ENCODE data around the gene ZNF862.

The ZNF862 gene

DNA sequence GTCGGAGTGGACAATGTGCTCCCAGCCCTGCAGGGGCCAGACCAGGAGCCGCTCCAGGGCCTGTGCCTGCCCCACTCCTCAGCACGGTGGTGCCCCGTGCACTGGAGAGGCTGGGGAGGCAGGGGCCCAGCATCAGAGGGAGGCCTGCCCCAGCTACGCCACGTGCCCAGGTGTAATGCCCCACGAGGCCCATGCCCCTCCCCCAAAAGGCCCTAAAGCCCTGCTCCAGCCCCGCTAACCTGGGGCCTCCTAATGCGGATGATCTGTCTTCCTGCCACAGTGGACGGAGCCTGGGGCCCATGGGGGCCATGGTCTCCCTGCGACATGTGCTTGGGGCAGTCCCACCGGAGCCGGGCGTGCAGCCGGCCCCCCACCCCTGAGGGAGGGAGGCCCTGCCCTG is 23.7 kb upstream of the ZNF862 start:
- no peak overlapping the region for H2BK12ac ChIP-seq (ENCODE audit: low read length)
- H3K27ac ChIP-seq (replicated peaks; ENCODE audit: low read length): no peak overlapping the region
- peak overlapping the region; percentile 80 for H3K18ac ChIP-seq (ENCODE audit: low read length)
- H2AK5ac ChIP-seq (ENCODE audit: low read depth, low read length): peak overlapping the region; percentile 99
- peaks cover 3% of the 10 kb centered on the region for H3K79me1 ChIP-seq (ENCODE audit: low read depth, low read length)
- H3K27me3 ChIP-seq (ENCODE audit: control insufficient read depth in 3 of 3, insufficient read depth in 3 of 3, low read depth in 1 of 3, low read length in 3 of 3): peaks cover 0 to 15% (median 0%) of the 10 kb centered on the region in 3 experiments
- H4K8ac ChIP-seq (ENCODE audit: low read depth, low read length): no peak overlapping the region
- peak overlapping the region; percentile 1 for H3K14ac ChIP-seq (ENCODE audit: low read length)
- H3K4me1 ChIP-seq (ENCODE audit: control insufficient read depth in 2 of 2, insufficient read depth in 1 of 2, low read depth in 1 of 2, low read length in 2 of 2): peaks cover 0 to 13% of the 10 kb centered on the region in 2 donors
- H2BK15ac ChIP-seq (ENCODE audit: low read length): peak overlapping the region; percentile 71
- no peaks in the 10 kb centered on the region for H3K36me3 ChIP-seq (replicated peaks in 1 of 2; ENCODE audit: control insufficient read depth in 2 of 2, insufficient read depth in 2 of 2, low read length in 2 of 2)
- H3K4ac ChIP-seq (ENCODE audit: low read length): no peak overlapping the region
- peak overlapping the region; percentile 75 for H2BK5ac ChIP-seq (ENCODE audit: low read length)
- no peak for DNase-seq (ENCODE audit: low spot score)
- WGBS, 2 donors (ENCODE audit: extremely low coverage in 2 of 2, insufficient read length in 2 of 2, insufficient replicate concordance in 1 of 2): no CpG with 5 or more reads among the region's 15 CpGs
- no peak overlapping the region for H2BK120ac ChIP-seq (ENCODE audit: low read depth, low read length)
- H3K4me2 ChIP-seq (ENCODE audit: insufficient read depth, low read length, poor library complexity, severe bottlenecking): no peak overlapping the region
- H3K4me3 ChIP-seq (ENCODE audit: low read length in 2 of 2): no peak overlapping the region
- H4K91ac ChIP-seq (ENCODE audit: low read depth, low read length, poor library complexity): peak overlapping the region; percentile 11
- no peak overlapping the region for H2AFZ ChIP-seq (ENCODE audit: low read length)
- no peak overlapping the region for H3K9ac ChIP-seq (ENCODE audit: low read depth, low read length, poor library complexity)
- H3K9me3 ChIP-seq (replicated peaks in 1 of 2; ENCODE audit: control insufficient read depth in 2 of 2, insufficient read depth in 1 of 2, low read depth in 1 of 2, low read length in 2 of 2): no peaks in the 10 kb centered on the region
- H3K23ac ChIP-seq (ENCODE audit: low read depth, low read length, poor library complexity): no peak overlapping the region

GRCh38 chr7:149815121-149815520 is 23.1 kb upstream of the ZNF862 start:
- no CpG with 5 or more reads among the region's 12 CpGs for WGBS, 2 donors (ENCODE audit: extremely low coverage in 2 of 2, insufficient read length in 2 of 2, insufficient replicate concordance in 1 of 2)
- Histone ChIP-seq H3K18ac (ENCODE audit: low read length) (peak overlapping the region; percentile 89), H3K36me3 (replicated peaks in 1 of 2; ENCODE audit: control insufficient read depth in 2 of 2, insufficient read depth in 2 of 2, low read length in 2 of 2) (no peaks in the 10 kb centered on the region), H2BK15ac (ENCODE audit: low read length) (peak overlapping the region; percentile 89), H3K4me1 (ENCODE audit: control insufficient read depth in 2 of 2, insufficient read depth in 1 of 2, low read depth in 1 of 2, low read length in 2 of 2) (peaks cover 0 to 13% of the 10 kb centered on the region in 2 donors), H3K4ac (ENCODE audit: low read length) (peak overlapping the region; percentile 37), H3K23ac (ENCODE audit: low read depth, low read length, poor library complexity) (peak overlapping the region; percentile 20), H2BK120ac (ENCODE audit: low read depth, low read length) (peak overlapping the region; percentile 72), H3K9me3 (replicated peaks in 1 of 2; ENCODE audit: control insufficient read depth in 2 of 2, insufficient read depth in 1 of 2, low read depth in 1 of 2, low read length in 2 of 2) (no peaks in the 10 kb centered on the region), H3K27me3 (ENCODE audit: control insufficient read depth in 3 of 3, insufficient read depth in 3 of 3, low read depth in 1 of 3, low read length in 3 of 3) (peaks cover 0 to 19% (median 0%) of the 10 kb centered on the region in 3 experiments), H3K14ac (ENCODE audit: low read length) (peak overlapping the region; percentile 71), H2AK5ac (ENCODE audit: low read depth, low read length) (peak overlapping the region; percentile 99), H4K8ac (ENCODE audit: low read depth, low read length) (peak overlapping the region; percentile 43), H2BK5ac (ENCODE audit: low read length) (peak overlapping the region; percentile 75), H2AFZ (ENCODE audit: low read length) (no peak overlapping the region), H3K4me2 (ENCODE audit: insufficient read depth, low read length, poor library complexity, severe bottlenecking) (no peak overlapping the region), H4K91ac (ENCODE audit: low read depth, low read length, poor library complexity) (no peak overlapping the region), H3K9ac (ENCODE audit: low read depth, low read length, poor library complexity) (peak overlapping the region; percentile 44), H3K4me3 (ENCODE audit: low read length in 2 of 2) (no peak overlapping the region), H3K79me1 (ENCODE audit: low read depth, low read length) (peaks cover 3% of the 10 kb centered on the region), H3K27ac (replicated peaks; ENCODE audit: low read length) (no peak overlapping the region), H2BK12ac (ENCODE audit: low read length) (peak overlapping the region; percentile 73)
- DNase-seq (ENCODE audit: low spot score): no peak

- Histone ChIP-seq H3K9me3 (replicated peaks in 1 of 2; ENCODE audit: control insufficient read depth in 2 of 2, insufficient read depth in 1 of 2, low read depth in 1 of 2, low read length in 2 of 2) (no peaks in the 10 kb centered on the region), H3K36me3 (replicated peaks in 1 of 2; ENCODE audit: control insufficient read depth in 2 of 2, insufficient read depth in 2 of 2, low read length in 2 of 2) (no peaks in the 10 kb centered on the region), H4K8ac (ENCODE audit: low read depth, low read length) (no peak overlapping the region), H3K9ac (ENCODE audit: low read depth, low read length, poor library complexity) (no peak overlapping the region), H3K4me2 (ENCODE audit: insufficient read depth, low read length, poor library complexity, severe bottlenecking) (no peak overlapping the region), H3K14ac (ENCODE audit: low read length) (peak overlapping the region; percentile 56), H3K27ac (replicated peaks; ENCODE audit: low read length) (no peak overlapping the region), H3K79me1 (ENCODE audit: low read depth, low read length) (peaks cover 3% of the 10 kb centered on the region), H3K27me3 (ENCODE audit: control insufficient read depth in 3 of 3, insufficient read depth in 3 of 3, low read depth in 1 of 3, low read length in 3 of 3) (peaks cover 0 to 24% (median 0%) of the 10 kb centered on the region in 3 experiments), H3K4ac (ENCODE audit: low read length) (peak overlapping the region; percentile 37), H3K23ac (ENCODE audit: low read depth, low read length, poor library complexity) (peak overlapping the region; percentile 80), H2BK12ac (ENCODE audit: low read length) (no peak overlapping the region), H2BK15ac (ENCODE audit: low read length) (no peak overlapping the region), H2AK5ac (ENCODE audit: low read depth, low read length) (peak overlapping the region; percentile 99), H3K4me1 (ENCODE audit: control insufficient read depth in 2 of 2, insufficient read depth in 1 of 2, low read depth in 1 of 2, low read length in 2 of 2) (peaks cover 0 to 12% of the 10 kb centered on the region in 2 donors), H2AFZ (ENCODE audit: low read length) (no peak overlapping the region), H4K91ac (ENCODE audit: low read depth, low read length, poor library complexity) (no peak overlapping the region), H3K4me3 (ENCODE audit: low read length in 2 of 2) (no peak overlapping the region), H3K18ac (ENCODE audit: low read length) (peak overlapping the region; percentile 90), H2BK5ac (ENCODE audit: low read length) (peak overlapping the region; percentile 75), H2BK120ac (ENCODE audit: low read depth, low read length) (no peak overlapping the region)
- no CpG with 5 or more reads among the region's 16 CpGs for WGBS, 2 donors (ENCODE audit: extremely low coverage in 2 of 2, insufficient read length in 2 of 2, insufficient replicate concordance in 1 of 2)
- no peak for DNase-seq (ENCODE audit: low spot score)
Observed at GRCh38 chr7:149815661-149816266, 22.4 kb upstream of the ZNF862 start.

DNA sequence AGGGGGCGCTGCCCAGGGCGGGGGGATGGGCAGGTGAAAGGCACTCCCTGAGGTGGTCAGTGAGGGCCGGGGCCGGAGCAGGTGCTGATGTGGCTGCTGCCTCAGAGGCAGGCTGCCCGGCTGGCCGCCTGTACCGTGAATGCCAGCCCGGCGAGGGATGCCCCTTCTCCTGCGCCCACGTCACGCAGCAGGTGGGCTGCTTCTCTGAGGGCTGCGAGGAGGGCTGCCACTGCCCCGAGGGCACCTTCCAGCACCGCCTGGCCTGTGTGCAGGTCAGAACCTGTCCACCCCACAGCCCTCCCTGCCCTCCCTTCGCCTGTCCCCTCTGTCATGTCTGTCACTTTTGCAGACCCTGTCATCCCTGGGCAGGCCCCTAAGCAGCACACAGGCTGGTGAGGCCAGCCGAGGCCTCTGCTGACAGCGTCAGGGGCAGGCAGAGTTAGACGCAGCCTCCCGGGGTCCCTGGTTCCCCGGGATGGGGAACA is 21.9 kb upstream of the ZNF862 start:
- no CpG with 5 or more reads among the region's 21 CpGs for WGBS, 2 donors (ENCODE audit: extremely low coverage in 2 of 2, insufficient read length in 2 of 2, insufficient replicate concordance in 1 of 2)
- H3K4ac ChIP-seq (ENCODE audit: low read length): peak overlapping the region; percentile 23
- H3K4me2 ChIP-seq (ENCODE audit: insufficient read depth, low read length, poor library complexity, severe bottlenecking): no peak overlapping the region
- H2AK5ac ChIP-seq (ENCODE audit: low read depth, low read length): peak overlapping the region; percentile 93
- peaks cover 0 to 11% of the 10 kb centered on the region in 2 donors for H3K4me1 ChIP-seq (ENCODE audit: control insufficient read depth in 2 of 2, insufficient read depth in 1 of 2, low read depth in 1 of 2, low read length in 2 of 2)
- H3K23ac ChIP-seq (ENCODE audit: low read depth, low read length, poor library complexity): peak overlapping the region; percentile 80
- no peak overlapping the region for H2BK120ac ChIP-seq (ENCODE audit: low read depth, low read length)
- H3K4me3 ChIP-seq (ENCODE audit: low read length in 2 of 2): no peak overlapping the region
- no peaks in the 10 kb centered on the region for H3K36me3 ChIP-seq (replicated peaks in 1 of 2; ENCODE audit: control insufficient read depth in 2 of 2, insufficient read depth in 2 of 2, low read length in 2 of 2)
- H2BK15ac ChIP-seq (ENCODE audit: low read length): no peak overlapping the region
- H4K91ac ChIP-seq (ENCODE audit: low read depth, low read length, poor library complexity): no peak overlapping the region
- no peak overlapping the region for H3K27ac ChIP-seq (replicated peaks; ENCODE audit: low read length)
- peak overlapping the region; percentile 71 for H3K14ac ChIP-seq (ENCODE audit: low read length)
- H3K18ac ChIP-seq (ENCODE audit: low read length): peak overlapping the region; percentile 90
- H4K8ac ChIP-seq (ENCODE audit: low read depth, low read length): peak overlapping the region; percentile 96
- no peaks in the 10 kb centered on the region for H3K9me3 ChIP-seq (replicated peaks in 1 of 2; ENCODE audit: control insufficient read depth in 2 of 2, insufficient read depth in 1 of 2, low read depth in 1 of 2, low read length in 2 of 2)
- H2BK12ac ChIP-seq (ENCODE audit: low read length): peak overlapping the region; percentile 84
- no peak overlapping the region for H2AFZ ChIP-seq (ENCODE audit: low read length)
- H3K27me3 ChIP-seq (ENCODE audit: control insufficient read depth in 3 of 3, insufficient read depth in 3 of 3, low read depth in 1 of 3, low read length in 3 of 3): peaks cover 0 to 26% (median 0%) of the 10 kb centered on the region in 3 experiments
- no peak for DNase-seq (ENCODE audit: low spot score)
- H3K9ac ChIP-seq (ENCODE audit: low read depth, low read length, poor library complexity): no peak overlapping the region
- H2BK5ac ChIP-seq (ENCODE audit: low read length): no peak overlapping the region
- peaks cover 3% of the 10 kb centered on the region for H3K79me1 ChIP-seq (ENCODE audit: low read depth, low read length)
